A549 (cell line): Measurements from ENCODE around the gene TECTB. TPM values are rescaled to one million over a fixed set of nuclear protein-coding genes. Genes with fewer than 3 reads are reported as not detected.

Experiments
- ATAC-seq, 2 experiments: fragments of 200-7000 bp in 1 of 2; fragments of >200 bp in 1 of 2; cut with Nextera tagmentation in 1 of 2; cut with Tn5 transposase in 1 of 2; 3 replicates each; pipeline versions ENCODE4 v1.8.0 to v1.9.1; 2018 to 2020; ENCODE audit warnings: mild to moderate bottlenecking in 1 of 2, moderate library complexity in 1 of 2
- CTCF ChIA-PET: fragments of 300-600 bp; sonication (Branson Sonifier 250); formaldehyde crosslinking; extraction: SDS; loops from one replicate; lab custom pipeline; 2021; ENCODE audit warnings: antibody characterized with exemption, inconsistent platforms; lab: Yijun Ruan, JAX
- POLR2A ChIA-PET: fragments of 350-600 bp; formaldehyde crosslinking; extraction: SDS; loops from one replicate; lab custom pipeline; 2021; ENCODE audit warnings: antibody characterized with exemption, inconsistent platforms; lab: Yijun Ruan, JAX
- DNase-seq, 2 experiments: peaks; one replicate each; pipeline versions ENCODE4 v3.0.0 to v3.0.0-alpha.2; 2011 to 2016; ENCODE audit warnings: low read depth in 1 of 2, low spot score in 1 of 2
- FAIRE-seq: peaks from 2 replicates; lab custom pipeline; 2011; peaks lifted over from hg19 to GRCh38; lab: Jason Lieb, UNC
- H3K27ac ChIP-seq, 2 experiments: fragments of >200 bp; sonication (Bioruptor Twin); formaldehyde crosslinking; 3 replicates each; pipeline ENCODE4 v1.5.1; 2016 to 2017
- H3K4me1 ChIP-seq: fragments of >200 bp; sonication (Bioruptor Twin); formaldehyde crosslinking; 3 replicates; pipeline ENCODE4 v1.6.1; 2016
- H3K4me2 ChIP-seq: fragments of >200 bp; sonication (Bioruptor Twin); formaldehyde crosslinking; 3 replicates; pipeline ENCODE4 v1.6.1; 2016
- H3K4me3 ChIP-seq: fragments of >200 bp; sonication (Bioruptor Twin); formaldehyde crosslinking; 3 replicates; pipeline ENCODE4 v1.5.1; 2016
- H3K9me3 ChIP-seq: fragments of >200 bp; sonication (Bioruptor Twin); formaldehyde crosslinking; 3 replicates; pipeline ENCODE4 v1.6.1; 2016
- BHLHE40 ChIP-seq: IDR thresholded peaks from 2 replicates; pipeline ENCODE4 v1.6.1; 2012; ENCODE audit warnings: low read depth, low read length, inconsistent platforms
- CBX2 ChIP-seq: fragments of 200-600 bp; sonication (generic); IDR thresholded peaks from 2 replicates; pipeline ENCODE4 v1.6.1; 2016; ENCODE audit warnings: low read depth, mild to moderate bottlenecking, borderline replicate concordance
- CHD4 ChIP-seq: fragments of 200-600 bp; sonication (generic); IDR thresholded peaks from 2 replicates; pipeline ENCODE4 v1.6.1; 2016; ENCODE audit warnings: antibody characterized with exemption, mild to moderate bottlenecking, borderline replicate concordance
- EHF ChIP-seq: fragments of 250-450 bp; sonication (Bioruptor Pico); IDR thresholded peaks from 2 replicates; pipeline ENCODE4 v1.5.0; 2020; ENCODE audit warnings: mild to moderate bottlenecking
- EP300 ChIP-seq, 2 experiments: fragments of >200 bp; sonication (Bioruptor Twin); formaldehyde crosslinking; IDR thresholded peaks; 2 replicates in 1 of 2; 3 replicates in 1 of 2; pipeline ENCODE4 v1.6.1; 2016 to 2017
- ESRRA ChIP-seq: fragments of 150-350 bp; IDR thresholded peaks from 2 replicates; pipeline ENCODE4 v1.6.1; 2014; ENCODE audit warnings: mild to moderate bottlenecking, low read length, borderline replicate concordance
- HDAC2 ChIP-seq: fragments of 200-600 bp; sonication (generic); IDR thresholded peaks from 2 replicates; pipeline ENCODE4 v1.6.1; 2016
- HEYL ChIP-seq: fragments of 250-450 bp; sonication (Bioruptor Pico); IDR thresholded peaks from 2 replicates; pipeline ENCODE4 v1.8.0; 2021; ENCODE audit warnings: mild to moderate bottlenecking, moderate library complexity
- KDM1A ChIP-seq: fragments of 200-600 bp; sonication (generic); IDR thresholded peaks from 2 replicates; pipeline ENCODE4 v1.6.1; 2016; ENCODE audit warnings: low read depth, mild to moderate bottlenecking
- MAFK ChIP-seq: fragments of 450-650 bp; IDR thresholded peaks from 2 replicates; pipeline ENCODE4 v1.6.1; 2014; ENCODE audit not compliant: partially characterized antibody
- MAZ ChIP-seq: fragments of 150-350 bp; IDR thresholded peaks from 2 replicates; pipeline ENCODE4 v1.6.1; 2014; ENCODE audit warnings: antibody characterized with exemption, low read depth, low read length, borderline replicate concordance
- MYC ChIP-seq: IDR thresholded peaks from 2 replicates; pipeline ENCODE4 v1.6.1; 2012; ENCODE audit warnings: mild to moderate bottlenecking, inconsistent platforms, low read length, improper control_type of control experiment, borderline replicate concordance
- NPAS2 ChIP-seq: fragments of 250-450 bp; sonication (Bioruptor Pico); IDR thresholded peaks from 2 replicates; pipeline ENCODE4 v1.8.0; 2022; ENCODE audit warnings: mild to moderate bottlenecking, moderate library complexity, borderline replicate concordance
- POLR2A ChIP-seq: IDR thresholded peaks from 2 replicates; pipeline ENCODE4 v1.6.1; 2012; ENCODE audit warnings: mild to moderate bottlenecking, low read length
- POLR2AphosphoS2 ChIP-seq: conservative IDR thresholded peaks from 2 replicates; pipeline ENCODE4 v1.6.1; 2012; ENCODE audit warnings: low read length, improper control_type of control experiment, inconsistent platforms
- RAD21 ChIP-seq, 2 experiments: fragments of >200 bp in 1 of 2; sonication (Bioruptor Twin) in 1 of 2; formaldehyde crosslinking in 1 of 2; IDR thresholded peaks in 1 of 2; conservative IDR thresholded peaks in 1 of 2; 2 replicates in 1 of 2; 3 replicates in 1 of 2; pipeline ENCODE4 v1.6.1; 2012 to 2018; ENCODE audit warnings: inconsistent platforms in 1 of 2
- RCOR1 ChIP-seq: fragments of 150-350 bp; IDR thresholded peaks from 2 replicates; pipeline ENCODE4 v1.6.1; 2014; ENCODE audit warnings: antibody characterized with exemption, low read length, low read depth
- RNF2 ChIP-seq: fragments of 200-600 bp; sonication (generic); IDR thresholded peaks from 2 replicates; pipeline ENCODE4 v1.6.1; 2016; ENCODE audit warnings: low read depth, mild to moderate bottlenecking, antibody characterized with exemption, moderate library complexity, borderline replicate concordance
- SREBF2 ChIP-seq: fragments of 450-650 bp; IDR thresholded peaks from 2 replicates; pipeline ENCODE4 v1.6.1; 2014; ENCODE audit warnings: mild to moderate bottlenecking, moderate library complexity
- TFCP2L1 ChIP-seq: fragments of 250-450 bp; sonication (Bioruptor Pico); IDR thresholded peaks from 2 replicates; pipeline ENCODE4 v1.5.0; 2021; ENCODE audit warnings: mild to moderate bottlenecking
- TP53 ChIP-seq: fragments of 250-450 bp; sonication (Bioruptor Pico); IDR thresholded peaks from 2 replicates; pipeline ENCODE4 v1.5.0; 2021; ENCODE audit warnings: mild to moderate bottlenecking, moderate library complexity
- ZFP36 ChIP-seq: fragments of 450-650 bp; IDR thresholded peaks from 2 replicates; pipeline ENCODE4 v1.6.1; 2014; ENCODE audit warnings: borderline replicate concordance; ENCODE audit not compliant: partially characterized antibody
- ZSCAN20 ChIP-seq: fragments of 250-450 bp; sonication (Bioruptor Pico); IDR thresholded peaks from 2 replicates; pipeline ENCODE4 v1.8.0; 2022; ENCODE audit warnings: mild to moderate bottlenecking, moderate library complexity
- WGBS: methylation state at CpG from one replicate; pipeline ENCODE4 v1.1.6; 2017; ENCODE audit errors: missing lambda C conversion rate; 5-methylcytosine and 5-hydroxymethylcytosine counted together
- polyA plus RNA-seq, 4 experiments: library from polyadenylated mRNA; depleted of rRNA in 3 of 4; stranded (reverse); fragments of >200 nt; fragmentation: RNase III in 1 of 4; extraction: RNeasy Plus Mini Kit Qiagen cat#74134 plus additional on column Dnase treatment in 1 of 4; gene quantifications; 2 replicates in 3 of 4; 3 replicates in 1 of 4; pipeline ENCODE4 v1.2.3, GENCODE V29; 2011 to 2017
- TF ChIP-seq, protein P1 (sequence below): fragments of >200 bp; sonication (Bioruptor Twin); formaldehyde crosslinking; IDR thresholded peaks from 2 replicates; pipeline ENCODE4 v1.6.1; 2016
- TF ChIP-seq, protein P2 (sequence below): IDR thresholded peaks from 2 replicates; pipeline ENCODE4 v1.6.1; 2012
- TF ChIP-seq, protein P3 (sequence below): IDR thresholded peaks from 2 replicates; pipeline ENCODE4 v1.6.1; 2012; ENCODE audit warnings: low read depth, borderline replicate concordance
- TF ChIP-seq, protein P4 (sequence below): IDR thresholded peaks from 2 replicates; pipeline ENCODE4 v1.6.1; 2012
- TF ChIP-seq, protein P5 (sequence below): fragments of >200 bp; sonication (Bioruptor Twin); formaldehyde crosslinking; IDR thresholded peaks from 3 replicates; pipeline ENCODE4 v1.6.1; 2016
- TF ChIP-seq, protein P6 (sequence below): fragments of 150-350 bp; IDR thresholded peaks from 2 replicates; pipeline ENCODE4 v1.6.1; 2014; ENCODE audit warnings: low read depth, mild to moderate bottlenecking, low read length
- TF ChIP-seq, protein P7 (sequence below): fragments of 250-450 bp; sonication (Bioruptor Pico); IDR thresholded peaks from 2 replicates; pipeline ENCODE4 v1.5.0; 2021; ENCODE audit warnings: mild to moderate bottlenecking, moderate library complexity, borderline replicate concordance

Gene TECTB
- polyA plus RNA-seq, 2 of the 4 experiments (the other 2 are of a cell fraction): not detected

DNA sequence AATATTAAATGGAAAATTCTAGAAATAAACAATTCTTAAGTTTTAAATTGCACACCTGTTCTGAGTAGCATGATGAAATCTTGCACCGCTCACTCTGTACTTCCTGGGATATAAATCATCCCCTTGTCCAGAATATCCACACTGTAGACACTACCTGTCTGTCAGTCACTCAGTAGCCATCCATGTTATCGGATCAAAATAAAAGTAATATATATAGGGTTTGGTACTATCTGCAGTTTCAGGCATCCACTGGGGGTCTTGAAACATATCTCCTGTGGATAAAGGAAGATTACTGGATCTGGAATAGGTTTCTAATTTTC is 6.8 kb downstream of the TECTB start:
- POLR2A ChIA-PET: no interaction called here

DNA sequence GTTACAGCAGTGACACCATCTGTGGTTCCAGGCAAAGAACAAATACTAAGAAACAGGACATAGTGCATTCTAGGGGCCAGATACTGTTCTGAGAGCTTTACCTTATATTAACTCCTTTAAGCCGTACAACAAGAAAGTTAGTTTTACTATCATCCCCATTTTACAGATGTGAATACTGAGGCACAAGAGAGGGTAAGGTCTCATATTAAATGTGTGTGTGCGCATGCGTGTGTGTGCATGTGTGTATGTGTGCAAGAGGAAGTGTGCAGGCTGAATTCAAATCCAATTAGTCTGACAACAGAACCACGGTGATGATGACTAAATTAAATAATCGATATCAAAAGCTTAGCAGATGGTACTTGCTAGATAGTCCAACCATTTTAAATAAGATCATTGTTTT is 11.0 kb downstream of the TECTB start:
- H3K27ac ChIP-seq: no peak overlapping the region
- no peak overlapping the region for H3K4me3 ChIP-seq
- H3K4me1 ChIP-seq: no peaks in the 10 kb centered on the region
- no peak overlapping the region for H3K4me2 ChIP-seq
- WGBS: 71% methylated on average over 5 of the region's 5 CpGs
- TF ChIP-seq, protein P1, sequence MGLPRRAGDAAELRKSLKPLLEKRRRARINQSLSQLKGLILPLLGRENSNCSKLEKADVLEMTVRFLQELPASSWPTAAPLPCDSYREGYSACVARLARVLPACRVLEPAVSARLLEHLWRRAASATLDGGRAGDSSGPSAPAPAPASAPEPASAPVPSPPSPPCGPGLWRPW: no peak
- TF ChIP-seq HEYL (CRISPR knock-in tag) (no peak), POLR2A (no peak), HDAC2 (no peak), TP53 (CRISPR knock-in tag) (no peak), CHD4 (no peak), EHF (CRISPR knock-in tag) (no peak), MYC (no peak), ZSCAN20 (CRISPR knock-in tag) (no peak), MAFK (no peak), EP300 (IDR thresholded peaks at IDR 0.05) (no peak), ESRRA (no peak), NPAS2 (CRISPR knock-in tag) (no peak), ZFP36 (no peak), POLR2AphosphoS2 (no peak), RNF2 (no peak)
- TF ChIP-seq, protein P2, sequence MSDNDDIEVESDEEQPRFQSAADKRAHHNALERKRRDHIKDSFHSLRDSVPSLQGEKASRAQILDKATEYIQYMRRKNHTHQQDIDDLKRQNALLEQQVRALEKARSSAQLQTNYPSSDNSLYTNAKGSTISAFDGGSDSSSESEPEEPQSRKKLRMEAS: no peak
- DNase-seq: no peak
- ChIA-PET POLR2A (no interaction called here), CTCF (interaction anchor here (1.0 to 3.0 kb wide), 5 partner anchors 14 to 157 kb away, joined by 3 to 15 read pairs (median 3); no protein-coding TSS in a partner anchor)
- FAIRE-seq: no peak
- H3K9me3 ChIP-seq: no peaks in the 10 kb centered on the region
- no peak for ATAC-seq

More for the DNA sequence above, 6.8 kb downstream of the TECTB start:
- Histone ChIP-seq H3K4me2 (no peak overlapping the region), H3K4me1 (no peaks in the 10 kb centered on the region), H3K27ac (no peak overlapping the region)
- TF ChIP-seq RCOR1 (no peak), CBX2 (no peak), RAD21 (conservative IDR thresholded peaks at IDR 0.05 in 1 of 2, IDR thresholded peaks at IDR 0.05 in 1 of 2) (no peak), RNF2 (no peak), MAZ (no peak), KDM1A (no peak), ZSCAN20 (CRISPR knock-in tag) (no peak), SREBF2 (no peak), TP53 (CRISPR knock-in tag) (no peak), BHLHE40 (no peak), TFCP2L1 (CRISPR knock-in tag) (no peak)
- TF ChIP-seq, protein P3, sequence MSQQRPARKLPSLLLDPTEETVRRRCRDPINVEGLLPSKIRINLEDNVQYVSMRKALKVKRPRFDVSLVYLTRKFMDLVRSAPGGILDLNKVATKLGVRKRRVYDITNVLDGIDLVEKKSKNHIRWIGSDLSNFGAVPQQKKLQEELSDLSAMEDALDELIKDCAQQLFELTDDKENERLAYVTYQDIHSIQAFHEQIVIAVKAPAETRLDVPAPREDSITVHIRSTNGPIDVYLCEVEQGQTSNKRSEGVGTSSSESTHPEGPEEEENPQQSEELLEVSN: no peak
- TF ChIP-seq, protein P4, sequence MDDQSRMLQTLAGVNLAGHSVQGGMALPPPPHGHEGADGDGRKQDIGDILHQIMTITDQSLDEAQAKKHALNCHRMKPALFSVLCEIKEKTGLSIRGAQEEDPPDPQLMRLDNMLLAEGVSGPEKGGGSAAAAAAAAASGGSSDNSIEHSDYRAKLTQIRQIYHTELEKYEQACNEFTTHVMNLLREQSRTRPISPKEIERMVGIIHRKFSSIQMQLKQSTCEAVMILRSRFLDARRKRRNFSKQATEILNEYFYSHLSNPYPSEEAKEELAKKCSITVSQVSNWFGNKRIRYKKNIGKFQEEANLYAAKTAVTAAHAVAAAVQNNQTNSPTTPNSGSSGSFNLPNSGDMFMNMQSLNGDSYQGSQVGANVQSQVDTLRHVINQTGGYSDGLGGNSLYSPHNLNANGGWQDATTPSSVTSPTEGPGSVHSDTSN: no peak
- TF ChIP-seq, protein P5, sequence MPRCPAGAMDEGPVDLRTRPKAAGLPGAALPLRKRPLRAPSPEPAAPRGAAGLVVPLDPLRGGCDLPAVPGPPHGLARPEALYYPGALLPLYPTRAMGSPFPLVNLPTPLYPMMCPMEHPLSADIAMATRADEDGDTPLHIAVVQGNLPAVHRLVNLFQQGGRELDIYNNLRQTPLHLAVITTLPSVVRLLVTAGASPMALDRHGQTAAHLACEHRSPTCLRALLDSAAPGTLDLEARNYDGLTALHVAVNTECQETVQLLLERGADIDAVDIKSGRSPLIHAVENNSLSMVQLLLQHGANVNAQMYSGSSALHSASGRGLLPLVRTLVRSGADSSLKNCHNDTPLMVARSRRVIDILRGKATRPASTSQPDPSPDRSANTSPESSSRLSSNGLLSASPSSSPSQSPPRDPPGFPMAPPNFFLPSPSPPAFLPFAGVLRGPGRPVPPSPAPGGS: no peak
- TF ChIP-seq, protein P6, sequence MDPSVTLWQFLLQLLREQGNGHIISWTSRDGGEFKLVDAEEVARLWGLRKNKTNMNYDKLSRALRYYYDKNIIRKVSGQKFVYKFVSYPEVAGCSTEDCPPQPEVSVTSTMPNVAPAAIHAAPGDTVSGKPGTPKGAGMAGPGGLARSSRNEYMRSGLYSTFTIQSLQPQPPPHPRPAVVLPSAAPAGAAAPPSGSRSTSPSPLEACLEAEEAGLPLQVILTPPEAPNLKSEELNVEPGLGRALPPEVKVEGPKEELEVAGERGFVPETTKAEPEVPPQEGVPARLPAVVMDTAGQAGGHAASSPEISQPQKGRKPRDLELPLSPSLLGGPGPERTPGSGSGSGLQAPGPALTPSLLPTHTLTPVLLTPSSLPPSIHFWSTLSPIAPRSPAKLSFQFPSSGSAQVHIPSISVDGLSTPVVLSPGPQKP: no peak
- TF ChIP-seq, protein P7, sequence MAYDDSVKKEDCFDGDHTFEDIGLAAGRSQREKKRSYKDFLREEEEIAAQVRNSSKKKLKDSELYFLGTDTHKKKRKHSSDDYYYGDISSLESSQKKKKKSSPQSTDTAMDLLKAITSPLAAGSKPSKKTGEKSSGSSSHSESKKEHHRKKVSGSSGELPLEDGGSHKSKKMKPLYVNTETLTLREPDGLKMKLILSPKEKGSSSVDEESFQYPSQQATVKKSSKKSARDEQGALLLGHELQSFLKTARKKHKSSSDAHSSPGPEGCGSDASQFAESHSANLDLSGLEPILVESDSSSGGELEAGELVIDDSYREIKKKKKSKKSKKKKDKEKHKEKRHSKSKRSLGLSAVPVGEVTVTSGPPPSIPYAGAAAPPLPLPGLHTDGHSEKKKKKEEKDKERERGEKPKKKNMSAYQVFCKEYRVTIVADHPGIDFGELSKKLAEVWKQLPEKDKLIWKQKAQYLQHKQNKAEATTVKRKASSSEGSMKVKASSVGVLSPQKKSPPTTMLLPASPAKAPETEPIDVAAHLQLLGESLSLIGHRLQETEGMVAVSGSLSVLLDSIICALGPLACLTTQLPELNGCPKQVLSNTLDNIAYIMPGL (CRISPR knock-in tag): no peak
- TF ChIP-seq, all 56 proteins: peak for 0
- WGBS: 92% methylated on average over 2 of the region's 2 CpGs
- no peak for FAIRE-seq
- ATAC-seq: no peak
- CTCF ChIA-PET: no interaction called here
- no peak overlapping the region for H3K4me3 ChIP-seq
- no peak for DNase-seq
- H3K9me3 ChIP-seq: no peaks in the 10 kb centered on the region
